ENCODE data around the gene IL15RA.

- TF ChIP-seq, protein P1, sequence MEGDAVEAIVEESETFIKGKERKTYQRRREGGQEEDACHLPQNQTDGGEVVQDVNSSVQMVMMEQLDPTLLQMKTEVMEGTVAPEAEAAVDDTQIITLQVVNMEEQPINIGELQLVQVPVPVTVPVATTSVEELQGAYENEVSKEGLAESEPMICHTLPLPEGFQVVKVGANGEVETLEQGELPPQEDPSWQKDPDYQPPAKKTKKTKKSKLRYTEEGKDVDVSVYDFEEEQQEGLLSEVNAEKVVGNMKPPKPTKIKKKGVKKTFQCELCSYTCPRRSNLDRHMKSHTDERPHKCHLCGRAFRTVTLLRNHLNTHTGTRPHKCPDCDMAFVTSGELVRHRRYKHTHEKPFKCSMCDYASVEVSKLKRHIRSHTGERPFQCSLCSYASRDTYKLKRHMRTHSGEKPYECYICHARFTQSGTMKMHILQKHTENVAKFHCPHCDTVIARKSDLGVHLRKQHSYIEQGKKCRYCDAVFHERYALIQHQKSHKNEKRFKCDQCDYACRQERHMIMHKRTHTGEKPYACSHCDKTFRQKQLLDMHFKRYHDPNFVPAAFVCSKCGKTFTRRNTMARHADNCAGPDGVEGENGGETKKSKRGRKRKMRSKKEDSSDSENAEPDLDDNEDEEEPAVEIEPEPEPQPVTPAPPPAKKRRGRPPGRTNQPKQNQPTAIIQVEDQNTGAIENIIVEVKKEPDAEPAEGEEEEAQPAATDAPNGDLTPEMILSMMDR (IDR thresholded peaks at IDR 0.05), result no peak
- no peak for TF ChIP-seq POLR2AphosphoS5 (IDR thresholded peaks at IDR 0.05; ENCODE audit: low read depth, low read length)
- no peak for TF ChIP-seq TCF7L2 (IDR thresholded peaks at IDR 0.05; ENCODE audit: low read depth, low read length)
- no peak for TF ChIP-seq SIN3A (IDR thresholded peaks at IDR 0.05; ENCODE audit: borderline replicate concordance, insufficient read depth, low read depth, low read length)
Observed at GRCh38 chr10:6006991-6007390, 29.6 kb upstream of the IL15RA start.
